Stimulated activated CD4-positive, alpha-beta T cell treated with anti-CD3 and anti-CD28 coated beads, Interleukin-4, amount 100 ng/mL, for 4 hours (primary cell): Measurements from ENCODE around the gene HSPG2.

Experiments
- DNase-seq, 2 experiments: peaks; one replicate each; pipeline ENCODE4 v3.0.0-alpha.2; 2020

Gene HSPG2

GRCh38 chr1:21857840-21858670 lies 79.1 kb downstream of the HSPG2 start:
- DNase-seq: no peak

- no peak for DNase-seq
Observed at GRCh38 chr1:21857142-21857839, 79.8 kb downstream of the HSPG2 start.

GRCh38 chr1:21855257-21856096 lies 81.6 kb downstream of the HSPG2 start:
- DNase-seq: no peak

- DNase-seq: no peak
Observed at GRCh38 chr1:21854751-21855131, 82.4 kb downstream of the HSPG2 start.

- no peak for DNase-seq
Observed at GRCh38 chr1:21854090-21854750, 82.9 kb downstream of the HSPG2 start.

GRCh38 chr1:21853131-21853427 lies 84.0 kb downstream of the HSPG2 start:
- DNase-seq: no peak

- no peak for DNase-seq
Observed at GRCh38 chr1:21852282-21853130, 84.6 kb downstream of the HSPG2 start.

GRCh38 chr1:21851430-21852250 lies 85.5 kb downstream of the HSPG2 start:
- no peak for DNase-seq

- DNase-seq: no peak
Observed at GRCh38 chr1:21849909-21850576, 87.1 kb downstream of the HSPG2 start.

GRCh38 chr1:21848524-21849174 lies 88.5 kb downstream of the HSPG2 start:
- DNase-seq: no peak

GRCh38 chr1:21847223-21848205 lies 89.6 kb downstream of the HSPG2 start:
- DNase-seq: no peak

GRCh38 chr1:21845646-21846641 lies 91.2 kb downstream of the HSPG2 start:
- DNase-seq: no peak

GRCh38 chr1:21843996-21844395 lies 93.1 kb downstream of the HSPG2 start:
- no peak for DNase-seq

GRCh38 chr1:21843208-21843607 lies 93.9 kb downstream of the HSPG2 start:
- DNase-seq: no peak

GRCh38 chr1:21842606-21843162 lies 94.4 kb downstream of the HSPG2 start:
- no peak for DNase-seq

GRCh38 chr1:21841852-21842466 lies 95.2 kb downstream of the HSPG2 start:
- DNase-seq: no peak

- DNase-seq: no peak
Observed at GRCh38 chr1:21840981-21841380, 96.1 kb downstream of the HSPG2 start.
